ENCODE data around the gene STIL. TPM values are rescaled to one million over a fixed set of nuclear protein-coding genes. Genes with fewer than 3 reads are reported as not detected.
"Not testable (repeated sequence)": the region's sequence is repeated elsewhere in the genome, so short reads cannot be mapped to it uniquely, and the experiment has no call there.

Gene STIL
- total and polyA plus RNA-seq, 2 donors (not counting 3 experiments of a cell fraction or from before 2014, with no cell fraction given), result 10.3 to 28.1 TPM

- no peaks in the 10 kb centered on the region for H3K27me3 ChIP-seq (ENCODE audit: control insufficient read depth in 2 of 2, insufficient read depth in 2 of 2, low read length in 2 of 2)
- intact Hi-C loops (cut with micrococcal nuclease) (loop anchor here (5.0 kb wide), 1 partner anchor 82 kb away; no protein-coding TSS in a partner anchor), dilution Hi-C loops (cut with MboI; ENCODE audit: extremely low pct_ligation_motif_present, low sequenced_read_pairs) (no loop called here)
- H3K27ac ChIP-seq (ENCODE audit: insufficient read depth, low read depth, low read length), result no peak overlapping the region
- H4K20me1 ChIP-seq (replicated peaks; ENCODE audit: control insufficient read depth, extremely low read depth, insufficient read depth, low read length), result no peaks in the 10 kb centered on the region
- H3K4me2 ChIP-seq (ENCODE audit: insufficient read depth, low read length), result no peak overlapping the region
- BruUV-seq (replicated peaks), result no TSS peak
- no peak overlapping the region for H3K4me3 ChIP-seq (replicated peaks in 1 of 3; ENCODE audit: insufficient read depth in 1 of 3, low read depth in 1 of 3, low read length in 3 of 3)
- no peak for DNase-seq (ENCODE audit: low read depth, low spot score)
- H3K4me1 ChIP-seq (ENCODE audit: control insufficient read depth, extremely low read depth, insufficient read depth, low read length), result no peaks in the 10 kb centered on the region
- ChIA-PET POLR2A (no interaction called here), CTCF (no interaction called here)
- H3K79me2 ChIP-seq (ENCODE audit: control insufficient read depth, insufficient read depth, low read length), result no peaks in the 10 kb centered on the region
- no peak overlapping the region for H2AFZ ChIP-seq (ENCODE audit: low read depth, low read length)
- no peaks in the 10 kb centered on the region for H3K9me1 ChIP-seq (replicated peaks; ENCODE audit: control insufficient read depth, extremely low read depth, insufficient read depth, low read length)
- H3K9me3 ChIP-seq (replicated peaks; ENCODE audit: control insufficient read depth, insufficient read depth, low read length), result no peaks in the 10 kb centered on the region
- no peak for TF ChIP-seq FOS (IDR thresholded peaks at IDR 0.05; ENCODE audit: borderline replicate concordance, insufficient read depth, low read length)
- TF ChIP-seq MYC (IDR thresholded peaks at IDR 0.05; ENCODE audit: low read depth, low read length), result no peak
- TF ChIP-seq GATA2 (IDR thresholded peaks at IDR 0.05; ENCODE audit: insufficient read depth, insufficient read length, low read depth, low read length), result no peak
- TF ChIP-seq MAX (IDR thresholded peaks at IDR 0.05; ENCODE audit: insufficient read depth, insufficient read length), result no peak
- no peak for TF ChIP-seq CTCF (IDR thresholded peaks at IDR 0.05; ENCODE audit: extremely low read depth in 1 of 2, insufficient read depth in 1 of 2, low read depth in 1 of 2, low read length in 2 of 2)
- TF ChIP-seq POLR2AphosphoS5 (IDR thresholded peaks at IDR 0.05; ENCODE audit: insufficient read depth, low read depth, low read length), result no peak
- TF ChIP-seq POLR2A (IDR thresholded peaks at IDR 0.05; ENCODE audit: low read depth, low read length), result no peak
- TF ChIP-seq JUN (IDR thresholded peaks at IDR 0.05; ENCODE audit: borderline replicate concordance, insufficient read depth, insufficient read length, low read depth), result no peak
- no peak for TF ChIP-seq EZH2 (IDR thresholded peaks at IDR 0.05; ENCODE audit: borderline replicate concordance, low read depth, low read length, severe bottlenecking)
- H3K36me3 ChIP-seq (ENCODE audit: control insufficient read depth in 2 of 2, extremely low read depth in 1 of 2, insufficient read depth in 2 of 2, low read length in 2 of 2), result peaks cover 0 to 20% of the 10 kb centered on the region in 2 experiments
- FAIRE-seq, result no peak
- H3K9ac ChIP-seq (replicated peaks; ENCODE audit: extremely low read depth, insufficient read depth, low read length), result no peak overlapping the region
Observed at GRCh38 chr1:47295579-47295978, 18.4 kb downstream of the STIL start.

GRCh38 chr1:47294863-47295262, 19.1 kb downstream of the STIL start:
- POLR2A ChIA-PET; H3K9me3 ChIP-seq (replicated peaks; ENCODE audit: control insufficient read depth, insufficient read depth, low read length); H3K4me2 ChIP-seq (ENCODE audit: insufficient read depth, low read length); H2AFZ ChIP-seq (ENCODE audit: low read depth, low read length); dilution Hi-C loops (cut with MboI; ENCODE audit: extremely low pct_ligation_motif_present, low sequenced_read_pairs); BruUV-seq (replicated peaks); H3K27ac ChIP-seq (ENCODE audit: insufficient read depth, low read depth, low read length); H3K4me1 ChIP-seq (ENCODE audit: control insufficient read depth, extremely low read depth, insufficient read depth, low read length); H3K9ac ChIP-seq (replicated peaks; ENCODE audit: extremely low read depth, insufficient read depth, low read length); H3K79me2 ChIP-seq (ENCODE audit: control insufficient read depth, insufficient read depth, low read length); H3K4me3 ChIP-seq (replicated peaks in 1 of 3; ENCODE audit: insufficient read depth in 1 of 3, low read depth in 1 of 3, low read length in 3 of 3); FAIRE-seq; H3K9me1 ChIP-seq (replicated peaks; ENCODE audit: control insufficient read depth, extremely low read depth, insufficient read depth, low read length); DNase-seq (ENCODE audit: low read depth, low spot score); H4K20me1 ChIP-seq (replicated peaks; ENCODE audit: control insufficient read depth, extremely low read depth, insufficient read depth, low read length); H3K27me3 ChIP-seq (ENCODE audit: control insufficient read depth in 2 of 2, insufficient read depth in 2 of 2, low read length in 2 of 2): not testable (repeated sequence)
- CTCF ChIA-PET, result interaction anchor here (1.1 kb wide), 1 partner anchor 116 kb away, joined by 4 read pairs; no protein-coding TSS in a partner anchor
- H3K36me3 ChIP-seq (ENCODE audit: control insufficient read depth in 2 of 2, extremely low read depth in 1 of 2, insufficient read depth in 2 of 2, low read length in 2 of 2), result peaks cover 0 to 20% of the 10 kb centered on the region in 2 experiments
- intact Hi-C loops (cut with micrococcal nuclease), result loop anchor here (5.0 kb wide), 1 partner anchor 82 kb away; no protein-coding TSS in a partner anchor

GRCh38 chr1:47288116-47288515, 25.8 kb downstream of the STIL start:
- peaks cover 0 to 11% of the 10 kb centered on the region in 2 experiments for H3K36me3 ChIP-seq (ENCODE audit: control insufficient read depth in 2 of 2, extremely low read depth in 1 of 2, insufficient read depth in 2 of 2, low read length in 2 of 2)
- H3K4me3 ChIP-seq (replicated peaks in 1 of 3; ENCODE audit: insufficient read depth in 1 of 3, low read depth in 1 of 3, low read length in 3 of 3); H3K9ac ChIP-seq (replicated peaks; ENCODE audit: extremely low read depth, insufficient read depth, low read length); H3K4me1 ChIP-seq (ENCODE audit: control insufficient read depth, extremely low read depth, insufficient read depth, low read length); FAIRE-seq; H4K20me1 ChIP-seq (replicated peaks; ENCODE audit: control insufficient read depth, extremely low read depth, insufficient read depth, low read length); intact Hi-C loops (cut with micrococcal nuclease); DNase-seq (ENCODE audit: low read depth, low spot score); H3K9me1 ChIP-seq (replicated peaks; ENCODE audit: control insufficient read depth, extremely low read depth, insufficient read depth, low read length); H3K4me2 ChIP-seq (ENCODE audit: insufficient read depth, low read length); H3K79me2 ChIP-seq (ENCODE audit: control insufficient read depth, insufficient read depth, low read length); dilution Hi-C loops (cut with MboI; ENCODE audit: extremely low pct_ligation_motif_present, low sequenced_read_pairs); H3K27ac ChIP-seq (ENCODE audit: insufficient read depth, low read depth, low read length); H3K9me3 ChIP-seq (replicated peaks; ENCODE audit: control insufficient read depth, insufficient read depth, low read length); H2AFZ ChIP-seq (ENCODE audit: low read depth, low read length); BruUV-seq (replicated peaks); POLR2A ChIA-PET; H3K27me3 ChIP-seq (ENCODE audit: control insufficient read depth in 2 of 2, insufficient read depth in 2 of 2, low read length in 2 of 2): not testable (repeated sequence)
- CTCF ChIA-PET, result interaction anchor here (1.3 kb wide), 1 partner anchor 53 kb away, joined by 3 read pairs; no protein-coding TSS in a partner anchor
